ENCODE results near the gene ANO2.

ANO2 gene

DNA sequence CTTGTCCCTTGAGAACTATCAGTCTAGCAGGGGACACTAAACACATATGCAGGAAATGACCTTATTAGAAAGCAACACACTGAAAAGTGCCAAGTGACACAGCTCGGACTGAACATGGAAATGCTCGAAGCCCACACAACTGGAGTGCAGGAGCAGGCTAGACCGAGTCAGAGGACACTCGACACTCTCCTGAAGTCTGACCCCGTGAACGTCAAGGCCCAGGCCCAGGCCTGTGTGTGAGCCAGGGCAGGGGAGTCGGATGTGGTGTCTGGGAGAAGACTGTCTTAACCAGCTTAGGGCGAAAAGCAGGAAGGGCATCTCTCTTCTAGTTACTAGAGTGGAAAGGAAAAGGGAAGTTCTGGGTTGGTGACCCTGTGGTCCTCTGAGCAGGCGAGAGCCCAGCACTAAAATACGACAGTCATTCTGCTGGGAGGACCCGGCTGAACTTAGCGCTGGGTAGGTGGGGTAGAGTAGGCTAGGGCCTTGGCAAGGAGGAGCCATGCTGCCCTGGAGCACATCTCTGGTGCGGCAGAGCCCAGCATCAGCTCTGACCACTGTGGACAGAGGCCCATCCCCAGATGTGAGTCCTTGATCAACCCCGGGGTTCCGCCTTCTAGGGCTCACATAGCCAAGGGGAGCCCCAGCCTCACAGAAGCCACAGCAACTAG, 420.2 kb downstream of the ANO2 start:
- no peak for DNase-seq

- no peak for DNase-seq
These were observed 420.8 kb downstream of the ANO2 start for GRCh38 chr12:5524116-5524768.

DNA sequence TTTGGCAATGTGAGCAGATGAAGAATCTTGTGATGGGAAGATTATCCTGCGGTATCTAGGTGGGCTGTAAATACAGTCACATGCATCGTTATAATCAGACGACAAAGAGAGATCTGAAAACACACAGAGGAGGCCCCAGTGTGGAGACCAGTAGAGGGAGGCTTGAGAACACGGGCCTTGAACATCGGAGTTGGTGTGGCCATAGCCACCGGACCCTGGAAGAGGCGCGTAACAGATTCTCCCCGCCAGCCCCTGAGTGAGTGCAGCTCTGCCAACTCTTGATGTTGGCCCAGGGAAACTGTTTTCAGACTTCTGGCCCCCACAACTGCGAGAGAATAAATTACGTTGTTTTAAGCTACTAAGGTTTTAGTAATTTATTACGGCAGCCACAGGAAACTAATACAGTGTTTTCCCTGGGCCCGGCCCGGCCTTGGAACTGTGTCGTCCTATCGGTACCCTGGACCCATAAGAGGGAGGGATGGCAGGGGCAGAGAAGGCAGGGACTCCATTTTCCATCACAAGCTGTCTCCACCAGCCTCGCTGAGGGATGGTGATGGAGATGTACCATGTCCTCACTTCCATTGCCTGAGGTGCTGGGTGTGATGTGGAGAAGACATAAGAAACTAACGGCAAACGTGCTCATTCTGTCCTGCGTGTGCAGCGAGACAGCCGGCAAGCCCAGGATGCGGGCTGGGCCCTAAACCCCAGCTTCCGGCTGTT, 421.5 kb downstream of the ANO2 start:
- DNase-seq: no peak

GRCh38 chr12:5522432-5523335, 422.4 kb downstream of the ANO2 start:
- peak; percentile 69 for DNase-seq

DNA sequence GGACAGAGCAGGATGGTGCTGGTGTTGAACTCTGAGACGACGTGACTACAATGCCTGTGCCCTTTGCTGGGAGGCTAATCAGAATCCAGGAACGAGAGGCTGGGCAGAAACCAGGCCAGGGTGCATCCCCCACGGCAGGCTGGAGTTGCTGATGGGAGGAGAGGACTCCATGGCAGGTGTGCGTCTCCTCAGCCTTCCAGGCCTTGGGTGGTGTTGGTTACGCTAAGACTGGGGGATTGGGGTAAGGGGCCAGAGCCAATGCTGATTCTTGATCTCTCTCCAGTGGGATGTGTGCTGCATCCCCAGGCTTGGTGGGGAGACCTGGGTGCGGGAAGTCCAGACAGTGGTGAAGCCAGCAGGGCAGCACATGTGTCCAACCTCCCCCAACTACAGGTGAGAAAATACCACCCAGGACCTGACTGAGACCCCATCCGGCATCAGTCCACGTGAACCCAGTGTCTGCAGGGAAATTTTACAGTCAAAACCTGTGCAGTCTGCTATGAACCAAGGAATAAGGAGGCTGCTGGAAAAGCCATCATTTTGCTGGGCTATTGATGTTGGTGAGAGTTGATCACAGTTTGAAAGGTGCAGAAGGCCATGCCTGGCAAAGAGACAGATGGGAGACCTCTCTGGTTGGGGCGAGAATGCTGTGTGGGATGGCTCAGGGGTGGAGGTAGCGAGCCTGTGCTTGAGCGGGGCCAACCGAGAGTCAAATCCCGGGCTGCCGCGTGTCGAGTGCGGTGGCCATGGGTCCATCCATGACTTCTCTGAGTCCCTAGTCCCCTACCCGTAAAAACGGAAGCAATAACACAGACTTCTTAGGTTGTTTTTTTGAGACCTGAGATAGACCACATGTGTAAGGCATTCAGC, 423.4 kb downstream of the ANO2 start:
- DNase-seq: no peak

- DNase-seq: no peak
These were observed 424.2 kb downstream of the ANO2 start for GRCh38 chr12:5520831-5521230.

DNA sequence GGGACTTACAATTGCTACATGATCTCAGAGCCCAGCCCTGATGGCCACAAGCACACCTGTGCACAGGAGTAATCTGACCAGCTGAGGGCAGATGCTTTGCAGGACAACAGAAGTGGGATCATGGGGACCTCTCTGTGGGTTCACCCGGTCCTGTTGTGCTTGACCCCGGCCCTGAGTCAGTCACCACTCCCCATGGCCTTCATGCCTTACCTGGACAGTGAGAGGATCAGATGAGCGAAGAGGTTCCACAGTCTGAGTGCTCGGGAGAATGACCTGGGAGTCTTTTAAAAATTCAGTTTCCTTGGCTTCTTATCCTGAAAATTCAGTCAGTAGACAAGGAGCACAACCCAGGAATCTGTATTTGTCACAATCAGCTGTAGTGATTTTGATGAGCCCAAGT, 425.0 kb downstream of the ANO2 start:
- no peak for DNase-seq

GRCh38 chr12:5518584-5519365, 426.3 kb downstream of the ANO2 start:
- DNase-seq: no peak

GRCh38 chr12:5516371-5517241, 428.5 kb downstream of the ANO2 start:
- no peak for DNase-seq

DNA sequence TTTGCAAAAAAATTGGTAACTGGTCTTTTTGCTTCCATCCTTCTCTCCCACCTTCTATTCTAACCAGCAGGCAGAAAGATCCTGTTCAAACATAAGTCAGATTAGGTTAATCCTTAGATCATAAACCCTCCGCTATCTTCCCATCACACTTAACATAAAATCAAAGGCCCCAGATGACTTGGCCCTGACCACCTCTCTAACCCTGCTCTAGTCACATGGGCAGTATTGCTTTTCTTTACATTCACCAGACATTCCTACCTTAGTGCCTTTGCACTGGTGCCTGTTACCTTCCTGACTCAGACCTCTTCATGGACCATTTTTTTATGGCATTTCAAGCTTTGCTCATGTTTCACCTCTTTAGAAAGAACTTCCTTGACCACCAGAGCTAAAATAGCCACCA, 429.6 kb downstream of the ANO2 start:
- no peak for DNase-seq

- no peak for DNase-seq
These were observed 430.5 kb downstream of the ANO2 start for GRCh38 chr12:5514545-5514944.

DNA sequence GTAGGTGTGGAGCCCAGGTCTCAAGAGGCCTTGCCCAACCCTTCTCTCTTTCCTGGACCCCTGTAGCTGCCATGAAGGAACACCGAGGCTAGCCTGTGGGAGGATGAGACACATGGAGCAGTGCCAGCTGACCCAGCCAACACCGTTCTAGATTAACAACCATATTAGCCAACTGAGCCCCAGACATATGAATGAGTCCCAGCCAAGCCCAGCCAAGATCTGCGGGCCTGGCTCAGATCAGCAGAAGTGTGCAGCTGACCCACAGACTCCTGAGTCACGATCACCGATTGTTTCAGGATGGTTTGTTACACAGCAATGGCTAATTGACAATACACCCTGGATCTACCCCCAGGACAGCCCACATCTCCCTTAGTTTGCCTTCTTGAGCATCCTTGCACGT, 431.0 kb downstream of the ANO2 start:
- no peak for DNase-seq

DNA sequence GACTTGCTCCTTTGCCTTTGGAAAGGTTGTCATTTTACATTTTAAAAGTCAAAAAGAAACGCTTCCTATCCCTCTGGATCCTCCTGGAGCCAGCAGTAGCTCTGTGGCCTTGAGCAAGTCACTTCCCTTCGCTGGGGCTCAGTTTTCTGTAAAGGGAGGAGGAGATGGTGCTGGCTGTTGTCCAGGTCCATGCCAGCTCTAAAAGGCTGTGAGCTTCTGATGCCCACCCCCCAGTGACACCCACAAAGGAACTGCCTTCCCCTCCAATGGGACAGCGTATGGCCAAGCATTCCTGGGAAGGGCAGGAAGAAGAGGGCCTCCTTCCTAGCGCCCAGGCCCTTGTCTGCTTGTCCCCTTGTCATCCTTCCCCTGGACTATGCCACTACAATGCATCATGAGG, 431.7 kb downstream of the ANO2 start:
- no peak for DNase-seq
